Measurements from ENCODE around the gene PDE10A.

DNA sequence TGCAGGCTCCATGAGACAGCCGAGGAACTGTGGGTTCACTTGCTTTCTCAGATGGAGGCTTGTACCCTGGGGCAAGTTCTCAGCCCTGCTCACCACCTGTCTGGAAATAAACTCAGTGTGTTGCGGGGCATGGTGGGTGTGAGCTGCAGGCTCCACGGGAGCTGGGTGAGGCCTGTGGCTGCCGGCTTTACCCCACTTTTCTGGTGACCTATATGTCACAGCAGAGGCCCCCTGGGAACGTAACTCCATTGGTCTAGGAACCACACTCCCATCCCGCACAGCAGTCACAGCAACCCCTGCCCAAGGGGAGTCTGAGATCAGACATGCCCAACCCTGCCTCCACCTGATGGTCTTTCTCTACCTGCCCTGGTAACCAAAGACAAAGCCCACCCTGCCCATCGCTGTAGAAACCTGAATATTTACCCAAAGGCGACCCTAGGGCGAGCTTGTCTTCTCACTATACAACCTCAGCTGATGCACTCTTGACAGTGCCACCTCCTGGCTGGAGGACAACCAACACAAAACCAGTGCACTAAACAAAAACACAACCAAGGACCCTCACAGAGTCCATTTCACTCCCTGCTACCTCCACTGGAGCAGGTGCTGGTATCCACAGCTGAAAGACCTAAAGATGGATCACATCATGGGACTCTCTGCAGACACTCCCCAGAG lies 174.3 kb downstream of the PDE10A start:
- TF ChIP-seq GATA2 (IDR thresholded peaks at IDR 0.05; ENCODE audit: low read depth, low read length): no peak
- TF ChIP-seq GATA3 (IDR thresholded peaks at IDR 0.05; ENCODE audit: low read depth, low read length): no peak

Measured in SH-SY5Y (cell line).